H1 (cell line): Measurements from ENCODE around the gene ADAMTS6. TPM values are rescaled to one million over a fixed set of nuclear protein-coding genes. Genes with fewer than 3 reads are reported as not detected.
"Not testable (repeated sequence)": the region's sequence is repeated elsewhere in the genome, so short reads cannot be mapped to it uniquely, and the experiment has no call there.

ENCODE experiments used
- CTCF ChIA-PET: fragments of 300-600 bp; sonication (Branson Sonifier 250); formaldehyde crosslinking; loops from one replicate; lab custom pipeline; 2021; ENCODE audit not compliant: partially characterized antibody; lab: Charles Lee
- POLR2A ChIA-PET: fragments of 300-600 bp; sonication (Branson Sonifier 250); formaldehyde crosslinking; loops from one replicate; lab custom pipeline; 2021; ENCODE audit warnings: inconsistent platforms; ENCODE audit not compliant: partially characterized antibody; lab: Charles Lee
- DNase-seq, 2 experiments: peaks; one replicate each; pipeline versions ENCODE4 v3.0.0 to v3.0.0-alpha.2; 2010 to 2022; ENCODE audit warnings: low spot score in 2 of 2, low read depth in 1 of 2, mixed read lengths in 1 of 2
- FAIRE-seq: peaks from 2 replicates; lab custom pipeline; 2011; peaks lifted over from hg19 to GRCh38; lab: Jason Lieb, UNC
- H2AFZ ChIP-seq: 2 replicates; pipeline ENCODE4 v1.8.1; 2012; ENCODE audit warnings: low read length, inconsistent platforms
- H2AK5ac ChIP-seq: 2 replicates; pipeline ENCODE4 v1.6.1; 2013; ENCODE audit warnings: low read depth, low read length
- H2BK120ac ChIP-seq: replicated peaks from 2 replicates; pipeline ENCODE3; 2013; ENCODE audit warnings: low read depth, low read length, inconsistent platforms
- H2BK12ac ChIP-seq: 2 replicates; pipeline ENCODE4 v1.6.1; 2013; ENCODE audit warnings: low read depth, low read length
- H2BK15ac ChIP-seq: 2 replicates; pipeline ENCODE4 v1.6.1; 2013; ENCODE audit warnings: low read length
- H2BK20ac ChIP-seq: 2 replicates; pipeline ENCODE4 v1.6.1; 2013; ENCODE audit warnings: low read length
- H2BK5ac ChIP-seq: 2 replicates; pipeline ENCODE4 v1.6.1; 2013; ENCODE audit warnings: low read depth, low read length
- H3K14ac ChIP-seq: 2 replicates; pipeline ENCODE4 v1.6.1; 2013; ENCODE audit warnings: inconsistent platforms; ENCODE audit not compliant: insufficient read length
- H3K18ac ChIP-seq: 2 replicates; pipeline ENCODE4 v1.6.1; 2013; ENCODE audit warnings: low read length; ENCODE audit errors: extremely low read depth
- H3K23ac ChIP-seq: 2 replicates; pipeline ENCODE4 v1.6.1; 2013; ENCODE audit warnings: inconsistent platforms; ENCODE audit not compliant: insufficient read length
- H3K23me2 ChIP-seq: 2 replicates; pipeline ENCODE4 v1.6.1; 2013; ENCODE audit warnings: low read depth, low read length
- H3K27ac ChIP-seq: 2 replicates; pipeline ENCODE4 v1.6.1; 2011; ENCODE audit warnings: low read depth, low read length, inconsistent platforms
- H3K27me3 ChIP-seq, 4 experiments: replicated peaks in 1 of 4; 1 replicate in 1 of 4; 2 replicates in 3 of 4; pipeline versions ENCODE4 v1.6.1 to v1.8.1; 2011 to 2013; ENCODE audit warnings: low read length in 3 of 4, mild to moderate bottlenecking in 3 of 4, inconsistent platforms in 2 of 4, mixed read lengths in 2 of 4, moderate library complexity in 1 of 4; ENCODE audit not compliant: control insufficient read depth in 3 of 4, insufficient read depth in 3 of 4; ENCODE audit errors: extremely low read depth in 1 of 4
- H3K36me3 ChIP-seq, 4 experiments: 2 replicates each; pipeline versions ENCODE4 v1.6.1 to v1.8.1; 2011 to 2013; ENCODE audit warnings: mild to moderate bottlenecking in 4 of 4, low read length in 3 of 4, moderate library complexity in 2 of 4, control low read depth in 1 of 4, inconsistent platforms in 1 of 4; ENCODE audit not compliant: insufficient read depth in 4 of 4, control insufficient read depth in 2 of 4
- H3K4ac ChIP-seq: replicated peaks from 2 replicates; pipeline ENCODE3; 2013; ENCODE audit warnings: low read length, low read depth, mixed read lengths, inconsistent platforms; ENCODE audit not compliant: insufficient read length
- H3K4me1 ChIP-seq, 4 experiments: replicated peaks in 1 of 4; 1 replicate in 1 of 4; 2 replicates in 3 of 4; pipeline versions ENCODE4 v1.6.1 to v1.8.1; 2011 to 2013; ENCODE audit warnings: low read length in 3 of 4, inconsistent platforms in 2 of 4, mixed read lengths in 1 of 4; ENCODE audit not compliant: insufficient read depth in 4 of 4, control insufficient read depth in 3 of 4
- H3K4me2 ChIP-seq, 2 experiments: 2 replicates each; pipeline versions ENCODE4 v1.6.1 to v1.8.1; 2011 to 2013; ENCODE audit warnings: low read depth in 2 of 2, low read length in 2 of 2, control low read depth in 1 of 2, inconsistent platforms in 1 of 2, mild to moderate bottlenecking in 1 of 2; ENCODE audit not compliant: insufficient read depth in 1 of 2
- H3K4me3 ChIP-seq, 4 experiments: fragments of 200-600, 300-600 bp in 1 of 4; sonication (generic), shearing (Covaris generic), sonication (Bioruptor Twin) in 1 of 4; 2 replicates each; pipeline versions ENCODE4 v1.5.1 to v1.8.1; 2011 to 2016; ENCODE audit warnings: low read length in 4 of 4, low read depth in 3 of 4, control low read depth in 2 of 4, inconsistent platforms in 2 of 4, mild to moderate bottlenecking in 2 of 4, mixed read lengths in 1 of 4, moderate library complexity in 1 of 4; ENCODE audit not compliant: insufficient read depth in 2 of 4; ENCODE audit errors: extremely low read depth in 1 of 4
- H3K56ac ChIP-seq: replicated peaks from 2 replicates; pipeline ENCODE3; 2013; ENCODE audit warnings: low read depth, mild to moderate bottlenecking, mixed read lengths, low read length, inconsistent platforms; ENCODE audit not compliant: insufficient read length
- H3K79me1 ChIP-seq: 2 replicates; pipeline ENCODE4 v1.6.1; 2013; ENCODE audit warnings: low read depth, low read length, control low read depth
- H3K79me2 ChIP-seq, 2 experiments: 2 replicates each; pipeline versions ENCODE4 v1.6.1 to v1.8.1; 2012 to 2013; ENCODE audit warnings: low read length in 2 of 2, mild to moderate bottlenecking in 2 of 2, inconsistent platforms in 1 of 2; ENCODE audit not compliant: insufficient read depth in 2 of 2, control insufficient read depth in 1 of 2
- H3K9ac ChIP-seq, 4 experiments: replicated peaks in 1 of 4; 1 replicate in 1 of 4; 2 replicates in 3 of 4; pipeline versions ENCODE4 v1.6.1 to v1.8.1; 2011 to 2013; ENCODE audit warnings: low read depth in 3 of 4, low read length in 3 of 4, control low read depth in 2 of 4, mild to moderate bottlenecking in 2 of 4, moderate library complexity in 2 of 4, inconsistent platforms in 1 of 4; ENCODE audit errors: extremely low read depth in 1 of 4
- H3K9me3 ChIP-seq, 2 experiments: 2 replicates each; pipeline versions ENCODE4 v1.6.1 to v1.8.1; 2012 to 2013; ENCODE audit warnings: mild to moderate bottlenecking in 2 of 2, moderate library complexity in 2 of 2, control low read depth in 1 of 2, inconsistent platforms in 1 of 2, low read depth in 1 of 2, low read length in 1 of 2, mixed read lengths in 1 of 2; ENCODE audit not compliant: insufficient read depth in 2 of 2
- H4K20me1 ChIP-seq, 2 experiments: replicated peaks in 1 of 2; 2 replicates each; pipeline versions ENCODE3 to v1.8.1; 2011 to 2013; ENCODE audit warnings: inconsistent platforms in 2 of 2, low read length in 2 of 2, mild to moderate bottlenecking in 1 of 2; ENCODE audit not compliant: insufficient read depth in 2 of 2, control insufficient read depth in 1 of 2
- H4K5ac ChIP-seq: 2 replicates; pipeline ENCODE4 v1.6.1; 2013; ENCODE audit warnings: low read length, low read depth, mixed read lengths, inconsistent platforms; ENCODE audit not compliant: insufficient read length
- H4K8ac ChIP-seq: 2 replicates; pipeline ENCODE4 v1.8.0; 2013; ENCODE audit warnings: mild to moderate bottlenecking, moderate library complexity, low read length, inconsistent platforms; ENCODE audit not compliant: insufficient read depth; ENCODE audit errors: extremely low read depth
- H4K91ac ChIP-seq: replicated peaks from 2 replicates; pipeline ENCODE3; 2013; ENCODE audit warnings: low read length, mixed read lengths, inconsistent platforms; ENCODE audit not compliant: insufficient read length
- WGBS, 2 experiments: shearing (Covaris generic) in 1 of 2; methylation state at CpG; one replicate each; pipeline versions ENCODE4 v1.1.6 to v1.1.7; 2013 to 2015; ENCODE audit warnings: low lambda C conversion rate in 2 of 2, mixed read lengths in 2 of 2, inconsistent platforms in 1 of 2, low coverage in 1 of 2, missing lambda C conversion rate in 1 of 2; ENCODE audit not compliant: insufficient replicate concordance in 2 of 2, insufficient coverage in 1 of 2, insufficient read length in 1 of 2; ENCODE audit errors: extremely low coverage in 1 of 2, missing lambda C conversion rate in 1 of 2; 5-methylcytosine and 5-hydroxymethylcytosine counted together
- polyA plus RNA-seq, 7 experiments: library from polyadenylated mRNA; depleted of rRNA in 3 of 7; stranded (reverse) in 5 of 7; unstranded in 2 of 7; fragments of >200 nt in 5 of 7; fragments of 200-250 nt in 2 of 7; gene quantifications; 1 replicate in 5 of 7; 2 replicates in 1 of 7; 4 replicates in 1 of 7; pipeline versions ENCODE4 v1.2.1 to v1.2.3, GENCODE V29; 2011 to 2013; ENCODE audit warnings: missing spikeins in 2 of 7, mixed read lengths in 2 of 7
- total RNA-seq: library from RNA; stranded (reverse); fragmentation: NEBNext Ultra II Directional; extraction: Animal tissue kit (Norgen Biotek cat#: 25700); gene quantifications from 2 replicates; pipeline ENCODE4 v1.2.1, GENCODE V29; 2021

ADAMTS6 gene
- total and polyA plus RNA-seq, 2 of the 8 experiments (the other 6 are each of a cell fraction or from before 2014, with no cell fraction given), result 0.74 to 2.4 TPM

DNA sequence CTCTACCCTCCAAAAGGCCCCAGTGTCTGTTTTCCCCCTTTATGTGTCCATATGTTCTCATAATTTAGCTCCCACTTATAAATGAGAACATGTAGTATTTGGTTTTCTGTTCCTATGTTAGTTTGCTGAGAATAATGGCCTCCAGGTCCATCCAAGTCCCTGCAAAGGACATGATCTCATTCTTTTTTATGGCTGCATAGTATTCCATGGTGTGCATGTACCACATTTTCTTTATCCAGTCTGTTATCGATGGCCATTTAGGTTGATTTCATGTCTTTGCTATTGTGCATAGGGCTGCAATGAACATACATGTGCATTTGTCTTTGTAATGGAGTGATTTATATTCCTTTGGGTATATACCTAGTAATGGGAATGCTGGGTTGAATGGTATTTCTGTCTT, 161.0 kb downstream of the ADAMTS6 start:
- H3K9me3 ChIP-seq, H3K56ac ChIP-seq, H4K5ac ChIP-seq, H2BK15ac ChIP-seq, DNase-seq, H2BK120ac ChIP-seq, H3K4me3 ChIP-seq, H3K9ac ChIP-seq, H3K23me2 ChIP-seq, H3K14ac ChIP-seq, H3K23ac ChIP-seq, FAIRE-seq, H4K8ac ChIP-seq, H2BK20ac ChIP-seq, H3K4ac ChIP-seq, H4K20me1 ChIP-seq, H2AK5ac ChIP-seq, H3K27ac ChIP-seq, H2BK5ac ChIP-seq, H3K79me2 ChIP-seq, H3K79me1 ChIP-seq, CTCF ChIA-PET, H3K18ac ChIP-seq, H3K36me3 ChIP-seq, H3K4me2 ChIP-seq, POLR2A ChIA-PET, H4K91ac ChIP-seq, H3K27me3 ChIP-seq, H2BK12ac ChIP-seq, H3K4me1 ChIP-seq, H2AFZ ChIP-seq: not testable (repeated sequence)
- WGBS, 2 experiments, result 88% methylated on average over 1 of the region's 1 CpG; no CpG with 5 or more reads in 1 of the 2 experiments
